NK-92 treated with Interleukin-12 subunit alpha and Interleukin-12 subunit beta, amount 100 ng/mL, for 24 hours (cell line): ENCODE measurements around the gene NFKBIE.

ENCODE experiments used
- DNase-seq: peaks from one replicate; lab custom pipeline; 2025; lab: John Stamatoyannopoulos, UW

NFKBIE gene

DNA sequence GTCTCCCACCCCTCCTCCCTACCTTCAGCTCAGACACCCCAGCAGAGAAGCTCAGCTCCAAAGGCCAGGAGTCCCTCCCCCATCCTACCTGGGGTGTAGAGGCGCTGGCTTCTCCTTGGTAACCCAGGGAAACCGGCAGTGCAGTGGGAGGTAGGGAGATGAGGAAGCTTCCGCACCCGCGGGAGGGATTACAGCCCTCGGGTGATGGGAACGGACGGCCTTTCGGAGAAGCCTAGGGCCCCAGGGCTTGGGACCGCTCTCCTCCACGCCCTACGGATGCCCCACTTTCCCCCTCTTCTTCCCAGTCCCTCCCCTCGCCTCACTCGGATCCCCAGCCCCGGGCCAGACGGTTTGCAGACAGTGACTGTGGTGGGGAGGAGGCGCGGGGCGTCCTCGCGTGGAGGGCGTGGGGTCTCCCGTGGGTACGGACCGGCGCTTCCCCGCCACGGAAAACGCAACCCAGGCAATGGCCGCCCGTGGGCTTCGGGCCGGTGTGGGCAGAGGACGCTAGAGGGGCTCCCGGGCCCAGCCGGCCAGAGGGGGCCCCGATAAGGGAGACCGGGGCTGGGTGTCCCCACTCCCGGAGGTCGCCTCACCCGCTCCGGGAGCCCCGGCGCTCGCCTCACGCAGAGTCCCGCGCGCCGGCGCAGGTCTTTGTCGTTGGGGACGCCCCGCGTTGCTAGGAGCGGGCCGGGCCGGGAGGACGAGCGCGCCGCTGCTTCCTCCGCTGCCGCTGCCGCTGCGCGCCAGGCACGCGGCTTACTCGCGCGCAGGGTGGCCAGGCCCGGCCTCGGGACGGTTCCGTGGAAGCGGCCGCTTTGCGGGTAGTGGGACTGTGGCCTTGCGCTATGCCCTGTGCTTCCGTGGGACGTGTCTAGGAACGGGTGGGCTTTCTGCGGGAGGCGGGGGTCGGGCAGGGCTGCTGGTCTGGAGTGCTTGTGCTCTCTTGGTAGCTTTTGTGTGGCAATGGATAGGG lies 32.0 kb upstream of the NFKBIE start:
- no peak for DNase-seq

DNA sequence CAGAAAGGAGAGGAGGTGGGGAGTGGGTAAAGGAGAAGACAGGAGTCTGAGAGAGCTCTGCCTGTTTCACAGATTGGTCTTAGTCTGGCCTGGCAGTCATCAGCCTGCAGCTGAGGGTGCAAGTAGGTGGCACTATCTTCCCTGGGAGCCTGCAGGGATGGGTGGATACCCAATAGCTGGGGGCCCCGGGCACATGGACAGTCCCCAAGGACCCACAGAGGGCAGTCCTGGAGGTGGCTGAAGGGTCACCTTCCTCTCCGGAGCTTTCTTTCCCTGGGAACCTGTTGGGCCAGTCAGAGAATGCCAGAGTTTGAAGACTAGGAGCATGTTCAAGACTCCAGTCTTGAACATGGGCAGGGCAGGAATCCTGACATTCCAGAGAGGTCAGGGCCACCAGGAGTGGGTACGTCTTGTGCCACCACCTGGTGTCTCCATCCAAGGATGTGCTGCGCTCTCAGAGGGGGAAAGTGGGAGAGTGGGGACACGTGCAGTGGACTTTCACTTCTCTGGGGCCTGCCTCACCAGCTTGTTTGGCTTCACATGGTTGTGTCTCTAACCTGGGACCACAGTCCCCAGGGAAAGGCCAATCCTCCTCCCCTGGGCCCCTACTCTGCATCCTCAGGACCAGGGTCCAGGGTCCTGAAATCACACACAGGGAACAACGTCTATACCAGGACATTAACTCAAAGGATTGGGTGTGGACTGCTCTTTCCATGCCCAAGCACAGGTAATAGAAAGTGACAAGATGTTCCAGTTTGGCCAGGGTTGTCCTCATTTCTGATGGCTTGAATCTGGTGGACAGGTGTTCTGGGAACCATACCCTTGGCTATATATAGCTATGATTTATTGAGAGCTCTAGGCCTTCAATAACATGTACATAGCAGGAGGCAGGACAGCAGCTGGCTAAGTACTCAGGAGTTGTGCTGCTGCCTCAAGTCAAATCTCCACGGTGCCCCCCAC lies 29.8 kb upstream of the NFKBIE start:
- DNase-seq, result no peak

DNA sequence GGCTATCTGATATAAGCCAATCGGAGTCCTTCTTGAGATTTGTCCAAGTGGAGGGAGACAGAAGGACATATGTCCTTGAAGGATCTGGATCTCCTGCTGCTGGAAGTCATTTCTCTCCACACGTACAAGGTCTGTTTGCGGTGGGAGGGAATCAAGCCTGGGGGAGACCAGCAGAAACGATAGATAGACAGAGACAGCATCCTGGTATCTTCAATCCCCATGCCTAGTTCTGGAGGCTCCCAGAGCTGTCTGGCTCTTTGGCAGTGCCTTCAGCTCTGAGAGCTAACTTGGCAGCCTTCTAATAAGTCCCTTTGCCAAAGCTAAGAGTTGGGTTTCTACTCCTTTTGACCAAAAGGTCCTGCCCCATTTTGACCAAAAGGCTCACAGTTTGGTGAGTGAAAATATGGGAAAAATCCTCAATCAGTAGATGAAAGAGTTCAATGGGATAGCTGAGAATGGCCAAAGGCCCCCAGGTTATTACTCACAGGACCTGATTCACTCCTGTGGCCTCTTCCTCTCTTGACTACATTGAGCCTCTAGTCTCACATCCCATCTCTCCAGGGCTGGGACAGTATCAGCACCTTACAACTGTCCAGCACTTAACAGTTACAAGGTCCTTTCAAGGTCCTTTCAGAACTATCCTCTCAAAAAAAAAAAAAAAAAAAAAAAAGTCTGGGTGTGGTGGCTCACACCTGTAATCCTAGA lies 27.5 kb upstream of the NFKBIE start:
- DNase-seq, result no peak

DNA sequence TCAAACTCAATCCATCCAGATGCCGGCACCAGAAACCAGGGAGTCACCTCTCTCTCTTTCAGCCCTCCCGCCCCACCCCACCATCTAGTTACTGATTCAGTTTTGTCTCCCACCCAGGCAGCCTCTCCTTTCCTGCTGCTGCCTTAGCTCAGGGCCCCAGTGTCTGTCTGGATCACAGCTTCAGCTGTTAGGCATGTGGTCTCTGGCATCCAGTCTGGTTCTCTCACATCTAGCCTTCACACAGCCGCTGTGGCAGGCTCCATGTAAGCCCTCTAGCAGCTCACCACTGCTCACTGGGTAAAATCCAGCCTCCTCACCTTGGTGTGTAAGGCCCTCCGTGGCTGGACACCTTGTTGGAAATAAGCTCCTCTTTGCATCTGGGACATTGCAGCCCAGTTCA lies 26.5 kb upstream of the NFKBIE start:
- DNase-seq, result no peak

DNA sequence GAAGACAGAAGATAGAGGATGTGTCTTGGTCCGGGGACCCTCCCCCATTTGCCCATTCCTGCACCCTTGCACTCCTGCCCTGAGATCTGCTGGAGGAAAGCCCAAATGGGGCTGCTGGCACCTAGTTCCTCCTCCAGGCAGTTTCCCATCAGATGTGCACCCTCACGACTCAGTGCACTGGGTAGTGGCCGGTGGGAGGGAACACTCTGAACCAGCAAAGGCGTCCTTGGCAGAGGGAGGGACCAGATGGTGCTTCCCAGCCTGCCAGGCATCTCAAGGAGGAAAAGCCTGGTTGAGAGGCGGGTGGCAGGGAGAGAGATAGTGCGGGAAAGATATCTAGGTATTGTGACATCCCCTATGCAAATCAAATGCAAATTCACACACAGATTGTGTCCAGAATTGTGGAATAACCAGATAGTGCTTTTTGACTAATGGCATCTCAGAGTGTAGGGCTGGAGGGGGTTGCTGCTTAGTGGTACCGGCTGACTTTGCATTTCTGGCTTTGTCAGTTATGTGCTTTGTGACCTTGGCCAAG lies 24.4 kb upstream of the NFKBIE start:
- DNase-seq, result no peak

DNA sequence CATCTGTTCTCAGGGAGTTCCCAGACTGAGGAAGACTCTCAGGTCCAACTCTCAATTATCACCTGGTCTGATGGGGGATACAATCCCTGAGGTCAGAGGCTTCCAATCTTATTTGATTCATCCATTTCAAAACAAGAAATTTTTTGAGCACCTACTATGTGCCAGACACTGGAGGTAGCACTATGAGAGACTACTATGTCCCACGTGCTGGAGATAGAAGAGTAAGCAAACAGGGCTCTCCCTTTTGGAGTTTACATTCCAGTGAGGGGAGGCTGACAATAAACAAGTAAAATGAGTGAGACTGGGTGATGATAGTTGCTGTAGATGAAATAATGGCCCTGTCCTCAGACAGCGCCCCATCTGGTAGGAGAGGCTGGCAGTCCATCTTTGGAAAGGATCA lies 21.4 kb upstream of the NFKBIE start:
- no peak for DNase-seq

DNA sequence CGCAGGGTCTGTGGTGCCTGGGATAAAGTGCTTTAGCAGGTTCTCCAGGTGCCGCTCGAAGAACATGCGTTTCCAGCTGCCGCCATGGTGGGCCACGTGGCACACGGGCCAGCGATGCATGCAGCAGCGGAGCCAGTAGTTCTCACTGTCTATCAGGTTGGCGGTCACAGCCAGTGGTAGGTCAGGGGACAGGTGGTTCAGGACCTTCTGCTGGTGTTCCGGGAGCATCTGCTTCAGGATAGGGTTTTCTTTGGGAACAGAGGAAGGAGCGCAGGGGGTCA lies 20.9 kb upstream of the NFKBIE start:
- DNase-seq, result no peak

DNA sequence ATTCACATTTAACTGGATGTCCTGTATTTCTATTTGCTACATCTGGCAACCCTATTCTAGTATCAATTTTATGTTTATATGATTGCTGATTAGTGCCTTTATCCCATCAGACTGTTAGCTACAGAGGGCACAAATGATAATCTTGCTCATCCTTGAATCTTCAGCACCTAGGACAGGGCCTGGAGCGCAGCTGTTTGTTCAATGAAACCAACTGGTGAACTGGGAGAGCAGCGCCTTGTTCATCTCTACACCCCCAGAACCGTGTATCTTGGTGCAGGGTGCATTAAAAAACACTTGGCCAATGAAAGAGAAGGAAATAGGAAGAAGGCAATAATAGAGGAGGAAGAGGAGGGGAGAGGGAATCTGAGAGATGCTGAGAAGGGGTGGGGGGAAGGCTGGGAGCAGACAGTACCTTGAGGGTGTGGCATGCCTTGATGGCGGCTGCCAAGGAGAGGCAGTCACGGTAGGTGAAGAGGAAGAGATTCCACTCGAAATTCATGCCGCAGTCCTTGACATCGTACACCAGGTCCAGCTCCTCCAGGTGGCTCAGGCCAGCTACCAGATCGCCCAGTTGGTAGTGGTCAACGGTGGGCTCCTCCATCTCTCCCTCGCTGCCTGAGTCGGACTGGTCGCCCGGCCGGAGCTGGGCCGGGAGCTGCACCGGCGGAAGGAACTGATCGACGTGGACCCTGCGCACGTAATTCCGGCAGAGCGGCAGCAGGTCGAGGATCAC lies 20.4 kb upstream of the NFKBIE start:
- no peak for DNase-seq

DNA sequence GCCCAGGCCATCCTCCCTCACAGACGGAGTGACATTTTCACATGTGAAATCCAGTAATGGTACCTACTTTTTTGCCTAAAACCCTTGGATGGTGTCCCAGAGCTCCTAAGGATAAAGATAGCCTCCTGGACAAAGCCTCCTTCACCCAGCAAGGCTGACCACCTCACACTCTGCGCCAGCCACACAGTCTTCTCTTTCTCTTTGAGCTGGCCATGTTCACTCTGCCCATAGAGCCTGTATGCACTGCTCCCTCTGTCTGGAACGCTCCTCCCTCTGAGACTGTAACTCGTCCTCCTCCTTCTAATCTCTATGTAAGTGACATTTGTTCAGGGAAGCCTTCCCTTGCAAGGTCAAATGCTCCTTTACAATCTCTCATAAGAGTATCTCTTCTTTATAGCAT lies 19.5 kb upstream of the NFKBIE start:
- DNase-seq, result no peak

DNA sequence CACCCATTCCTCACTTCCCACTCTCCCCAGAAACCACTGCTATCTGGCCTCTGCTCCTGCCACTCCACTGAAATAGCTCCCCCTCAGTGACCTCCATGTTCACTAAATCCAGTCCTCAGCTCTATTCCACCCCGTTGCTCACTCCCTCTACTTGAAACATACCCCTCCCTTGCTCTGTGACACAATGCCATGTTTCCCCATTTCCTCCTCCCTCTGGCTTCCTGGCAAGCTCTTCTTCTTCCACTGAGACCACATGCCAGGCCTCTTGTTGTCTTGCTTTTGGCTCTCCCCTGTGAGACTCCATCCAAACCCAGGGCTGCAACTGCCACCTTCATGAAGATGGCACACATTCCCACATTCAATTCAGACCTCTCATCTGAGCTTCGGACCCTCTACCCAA lies 18.8 kb upstream of the NFKBIE start:
- DNase-seq, result no peak

DNA sequence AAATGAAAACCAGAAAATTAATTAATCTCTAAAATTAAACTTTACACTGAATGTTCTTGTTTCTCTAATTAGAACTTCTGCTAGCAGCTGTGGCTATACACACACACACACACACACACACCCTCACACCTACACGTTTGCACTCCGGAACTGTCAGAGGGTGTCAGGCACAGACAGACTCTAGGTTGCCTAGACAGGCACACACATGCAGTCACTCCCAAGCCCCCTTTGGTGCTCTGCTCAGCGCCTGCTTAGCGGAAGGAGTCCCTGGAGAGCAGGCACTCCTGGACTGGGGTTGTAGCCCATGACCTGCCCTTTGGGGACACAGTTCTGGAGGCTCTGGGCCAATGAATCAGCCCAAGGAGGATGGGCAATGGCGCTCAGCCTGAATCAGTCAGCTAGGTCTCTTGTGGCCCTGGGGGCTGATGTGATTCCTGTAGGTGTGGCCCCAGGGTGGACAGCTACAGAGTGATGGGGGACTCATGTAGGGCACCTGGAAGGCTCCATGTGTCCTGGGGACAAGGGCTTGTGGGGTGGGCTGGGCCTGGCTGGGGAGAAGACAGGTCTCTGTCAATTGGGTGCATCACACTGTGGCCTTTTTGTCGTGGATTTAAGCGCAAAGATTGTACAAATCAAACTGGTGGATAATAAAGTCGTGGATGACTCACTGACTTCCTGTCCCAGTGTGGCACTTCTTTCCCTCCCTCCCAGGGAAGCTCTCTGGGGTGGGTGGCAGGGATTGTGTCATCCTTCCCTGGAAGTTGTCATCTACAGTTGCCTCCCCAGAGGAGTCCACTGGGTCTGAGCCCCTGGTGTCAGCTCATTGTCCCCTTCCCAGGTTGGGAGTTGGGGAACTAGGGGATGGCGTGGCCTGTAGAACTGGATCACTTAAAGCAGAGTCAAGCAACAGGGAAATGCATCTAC lies 13.7 kb upstream of the NFKBIE start:
- DNase-seq, result no peak

DNA sequence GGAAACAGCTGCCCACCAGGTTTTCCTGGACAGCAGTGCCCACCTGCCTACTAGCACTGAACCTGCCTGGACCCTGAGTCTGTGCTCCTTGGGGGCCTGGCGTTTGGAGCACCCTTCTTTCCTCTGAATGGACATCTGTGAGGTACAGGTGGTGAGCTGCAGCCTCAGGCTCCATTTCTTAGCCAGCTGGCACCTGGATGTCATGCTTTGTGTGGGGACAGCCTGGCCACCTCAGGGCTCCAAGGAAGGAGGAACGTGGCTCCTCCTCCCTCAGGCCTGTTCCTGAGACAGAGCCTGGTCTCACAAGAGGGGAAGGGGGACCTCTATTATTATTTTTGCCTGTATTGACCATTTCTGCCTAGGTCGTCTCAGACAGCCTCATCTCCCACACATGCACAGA lies 13.0 kb upstream of the NFKBIE start:
- no peak for DNase-seq

DNA sequence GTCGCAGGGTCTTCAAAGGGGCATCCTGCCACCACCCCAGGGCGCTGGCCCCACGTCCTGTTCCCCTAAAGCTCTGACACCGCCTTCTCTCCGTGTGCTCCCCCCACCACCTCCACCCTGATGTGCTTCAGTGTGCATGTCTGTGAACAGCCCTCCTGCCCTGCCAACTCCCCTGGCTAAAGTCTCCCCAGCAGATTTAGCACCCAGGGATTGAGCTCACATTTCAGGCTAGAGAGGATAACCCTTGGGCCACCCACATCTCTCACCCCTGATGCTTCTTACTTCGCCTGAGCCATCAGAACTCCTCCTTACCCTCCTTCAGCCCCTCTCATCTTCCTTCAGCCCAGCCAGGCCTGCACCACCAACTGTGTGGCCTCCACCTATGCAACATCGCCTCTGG lies 12.4 kb upstream of the NFKBIE start:
- no peak for DNase-seq

DNA sequence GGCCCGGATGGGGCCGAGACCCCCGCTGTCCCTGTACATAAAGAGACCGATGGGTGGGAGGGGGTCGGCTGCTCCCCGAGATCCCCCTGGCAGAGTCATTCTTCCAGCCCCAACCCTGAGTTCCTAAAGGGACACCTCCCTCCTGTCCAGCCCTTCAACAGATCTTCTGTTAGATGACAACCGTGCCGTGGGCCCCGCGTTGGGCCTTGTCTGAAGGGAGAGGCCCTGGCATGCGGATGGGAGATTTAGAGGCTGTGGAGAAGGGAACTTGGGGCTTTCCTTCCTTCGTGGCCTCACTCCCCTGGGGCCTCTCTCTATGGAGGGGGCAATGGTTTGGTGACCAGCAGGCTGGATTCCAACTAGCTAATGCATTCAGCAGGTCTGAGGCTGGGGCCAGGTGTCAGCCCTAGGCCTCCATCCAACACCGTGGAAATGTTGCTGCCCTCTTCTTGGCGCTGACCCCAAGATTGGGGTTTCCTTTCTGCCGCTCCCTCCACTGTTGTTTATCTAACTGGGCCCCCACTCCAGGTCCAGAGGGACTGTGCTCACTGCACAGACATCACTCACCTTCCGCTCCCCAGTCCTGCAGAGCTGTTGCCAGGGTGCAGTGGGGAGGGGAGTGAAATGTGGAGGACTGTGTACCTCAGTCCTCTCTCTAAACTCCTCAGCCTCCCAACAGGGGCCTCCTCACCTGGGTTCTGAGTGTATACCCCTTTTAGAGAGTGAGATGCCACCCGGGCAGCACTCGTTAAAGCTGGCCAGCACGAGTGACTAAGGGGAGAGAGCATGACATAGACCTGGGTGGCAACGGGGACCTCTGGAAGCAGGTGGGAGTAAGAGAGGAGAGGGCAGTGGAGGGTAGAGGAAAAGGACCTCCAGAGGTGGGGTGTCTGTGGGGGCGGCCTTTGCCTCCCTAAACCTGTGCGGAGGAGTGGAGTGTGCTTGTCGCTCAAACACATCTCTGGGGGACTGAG lies 11.6 kb upstream of the NFKBIE start:
- no peak for DNase-seq

DNA sequence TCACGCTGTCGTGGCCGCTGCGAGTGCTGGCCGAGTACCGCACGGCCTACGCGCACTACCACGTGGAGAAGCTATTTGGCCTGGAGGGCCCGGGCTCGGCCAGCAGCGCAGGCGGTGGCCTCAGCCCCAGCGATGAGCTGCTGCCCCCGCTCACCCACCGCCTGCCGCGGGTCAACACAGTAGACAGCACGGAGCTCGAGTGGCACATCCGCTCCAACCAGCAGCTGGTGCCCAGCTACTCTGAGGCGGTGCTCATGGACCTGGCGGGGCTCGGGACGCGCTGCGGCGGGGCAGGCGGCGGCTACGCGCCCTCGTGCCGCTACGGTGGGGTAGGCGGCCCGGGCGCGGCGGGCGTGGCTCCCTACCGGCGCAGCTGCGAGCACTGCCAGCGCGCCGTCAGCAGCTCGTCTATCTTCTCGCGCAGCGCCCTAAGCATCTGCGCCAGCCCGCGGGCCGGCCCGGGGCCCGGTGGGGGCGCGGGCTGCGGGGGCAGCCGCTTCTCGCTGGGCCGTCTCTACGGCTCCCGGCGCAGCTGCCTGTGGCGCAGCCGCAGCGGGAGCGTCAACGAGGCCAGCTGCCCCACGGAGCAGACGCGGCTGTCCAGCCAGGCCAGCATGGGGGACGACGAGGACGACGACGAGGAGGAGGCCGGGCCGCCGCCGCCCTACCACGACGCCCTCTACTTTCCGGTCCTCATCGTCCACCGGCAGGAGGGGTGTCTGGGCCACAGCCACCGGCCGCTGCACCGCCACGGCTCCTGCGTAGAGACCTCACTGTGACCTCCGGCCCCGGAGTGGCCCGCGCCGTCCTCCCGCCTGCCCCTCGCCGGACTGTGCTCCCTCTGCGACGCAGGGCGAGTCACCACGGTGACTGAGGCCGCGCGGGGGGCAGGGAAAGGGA lies 10.6 kb upstream of the NFKBIE start:
- no peak for DNase-seq

DNA sequence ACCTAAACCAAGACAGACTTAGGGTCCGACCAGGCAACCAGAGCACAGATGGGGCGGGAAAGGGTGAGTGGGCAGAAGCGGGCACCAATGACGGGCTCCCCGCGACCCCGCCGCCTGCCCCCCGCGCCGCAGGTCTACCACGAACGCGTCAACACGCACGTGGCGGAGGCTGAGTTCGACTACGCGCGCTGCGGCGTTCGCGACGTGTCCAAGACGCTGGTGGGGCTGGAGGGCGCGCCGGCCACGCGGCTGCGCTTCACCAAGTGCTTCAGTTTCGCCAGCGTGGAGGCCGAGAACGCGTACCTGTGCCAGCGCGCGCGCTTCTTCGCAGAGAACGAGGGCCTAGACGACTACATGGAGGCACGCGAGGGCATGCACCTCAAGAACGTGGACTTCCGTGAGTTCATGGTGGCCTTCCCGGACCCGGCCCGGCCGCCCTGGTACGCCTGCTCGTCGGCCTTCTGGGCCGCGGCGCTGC lies 10.0 kb upstream of the NFKBIE start:
- DNase-seq, result no peak

DNA sequence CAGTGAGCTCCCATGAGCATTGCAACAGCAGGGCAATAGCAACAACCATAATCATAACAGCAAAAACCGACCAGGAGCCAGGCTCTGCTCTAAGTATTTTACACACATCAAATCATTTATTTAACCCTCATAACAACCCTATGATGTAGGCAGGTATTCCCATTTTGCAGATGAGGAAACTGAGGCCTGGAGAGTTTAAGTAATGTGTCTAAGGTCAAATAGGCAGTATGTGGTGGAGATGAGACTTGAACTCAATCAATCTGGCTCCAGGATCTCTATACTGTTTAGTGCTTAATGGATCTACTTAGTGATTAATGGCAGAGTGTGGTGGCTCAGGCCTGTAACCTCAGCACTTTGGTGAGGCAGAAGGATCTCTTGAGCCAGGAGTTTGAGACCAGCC lies 8.3 kb upstream of the NFKBIE start:
- DNase-seq, result no peak

DNA sequence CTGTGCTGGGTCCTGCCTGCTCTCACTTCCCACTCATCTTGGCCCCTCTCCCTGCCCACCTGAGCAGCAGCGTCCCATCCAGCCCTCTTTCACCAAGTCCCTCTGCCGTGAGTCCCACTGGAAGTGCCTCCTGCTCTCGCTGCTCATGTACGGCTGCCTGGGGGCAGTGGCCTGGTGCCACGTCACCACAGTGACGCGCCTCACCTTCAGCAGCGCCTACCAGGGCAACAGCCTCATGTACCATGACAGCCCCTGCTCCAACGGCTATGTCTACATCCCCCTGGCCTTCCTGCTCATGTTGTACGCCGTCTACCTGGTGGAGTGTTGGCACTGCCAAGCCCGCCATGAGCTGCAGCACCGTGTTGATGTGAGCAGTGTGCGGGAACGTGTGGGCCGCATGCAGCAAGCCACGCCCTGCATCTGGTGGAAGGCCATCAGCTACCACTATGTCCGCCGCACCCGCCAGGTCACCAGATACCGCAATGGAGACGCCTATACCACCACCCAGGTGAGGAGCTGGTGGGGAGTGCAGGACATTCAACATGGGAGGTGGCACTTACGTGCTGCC lies 7.7 kb upstream of the NFKBIE start:
- DNase-seq, result no peak
